ENCODE data around the gene ONECUT3.

The ONECUT3 gene

DNA sequence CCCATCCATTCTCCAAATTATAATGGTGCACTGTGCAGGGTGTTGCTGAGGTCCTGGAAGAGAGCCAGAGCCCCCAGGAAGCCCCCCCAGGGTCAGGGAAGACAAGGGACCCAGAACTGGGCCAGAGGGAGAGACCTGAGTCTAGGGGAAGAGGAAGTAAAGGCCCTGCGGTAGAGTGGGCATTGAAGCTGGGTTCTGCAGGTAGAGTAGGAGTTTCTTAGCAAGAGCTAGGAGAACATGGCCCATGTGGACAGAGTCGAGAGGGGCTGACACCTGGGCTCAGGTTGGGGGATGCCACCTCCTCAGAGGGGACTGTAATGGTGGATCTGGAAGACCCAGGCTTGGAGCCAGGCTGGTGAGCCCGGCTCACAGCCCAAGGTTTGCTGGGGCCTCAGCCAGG, 17.0 kb upstream of the ONECUT3 start:
- no peak for DNase-seq
- Histone ChIP-seq H3K36me3 (no peaks in the 10 kb centered on the region), H3K4me1 (no peaks in the 10 kb centered on the region), H3K27me3 (peaks cover 96% of the 10 kb centered on the region), H3K9me3 (no peaks in the 10 kb centered on the region; the same call in 1 of the 2 replicates), H3K4me3 (ENCODE audit: low read depth, low read length) (no peak overlapping the region)
- TF ChIP-seq, protein P1, sequence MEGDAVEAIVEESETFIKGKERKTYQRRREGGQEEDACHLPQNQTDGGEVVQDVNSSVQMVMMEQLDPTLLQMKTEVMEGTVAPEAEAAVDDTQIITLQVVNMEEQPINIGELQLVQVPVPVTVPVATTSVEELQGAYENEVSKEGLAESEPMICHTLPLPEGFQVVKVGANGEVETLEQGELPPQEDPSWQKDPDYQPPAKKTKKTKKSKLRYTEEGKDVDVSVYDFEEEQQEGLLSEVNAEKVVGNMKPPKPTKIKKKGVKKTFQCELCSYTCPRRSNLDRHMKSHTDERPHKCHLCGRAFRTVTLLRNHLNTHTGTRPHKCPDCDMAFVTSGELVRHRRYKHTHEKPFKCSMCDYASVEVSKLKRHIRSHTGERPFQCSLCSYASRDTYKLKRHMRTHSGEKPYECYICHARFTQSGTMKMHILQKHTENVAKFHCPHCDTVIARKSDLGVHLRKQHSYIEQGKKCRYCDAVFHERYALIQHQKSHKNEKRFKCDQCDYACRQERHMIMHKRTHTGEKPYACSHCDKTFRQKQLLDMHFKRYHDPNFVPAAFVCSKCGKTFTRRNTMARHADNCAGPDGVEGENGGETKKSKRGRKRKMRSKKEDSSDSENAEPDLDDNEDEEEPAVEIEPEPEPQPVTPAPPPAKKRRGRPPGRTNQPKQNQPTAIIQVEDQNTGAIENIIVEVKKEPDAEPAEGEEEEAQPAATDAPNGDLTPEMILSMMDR (IDR thresholded peaks at IDR 0.05; ENCODE audit: low read depth, low read length), result no peak

DNA sequence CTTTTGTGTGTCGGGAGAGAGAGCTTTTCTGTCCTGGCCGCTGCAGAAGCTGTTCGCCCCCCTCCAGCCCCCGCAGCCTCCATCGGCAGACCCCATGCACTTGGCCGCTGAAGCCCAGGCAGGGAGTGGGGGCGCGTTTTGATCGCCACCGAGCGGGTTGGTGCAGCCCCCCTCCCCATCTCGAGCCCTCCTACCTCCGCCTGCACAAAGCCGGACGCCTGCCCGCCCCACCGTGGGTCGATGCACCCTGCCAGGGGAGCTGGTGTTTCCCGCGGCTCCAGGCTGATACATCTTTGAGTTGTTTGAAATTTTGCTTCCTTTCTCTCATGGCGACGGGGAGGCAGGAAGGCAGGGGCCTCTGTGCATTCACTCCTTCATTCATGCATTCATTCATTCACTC, 16.4 kb upstream of the ONECUT3 start:
- Histone ChIP-seq H3K4me1 (no peaks in the 10 kb centered on the region), H3K9me3 (no peaks in the 10 kb centered on the region; the same call in 1 of the 2 replicates), H3K36me3 (no peaks in the 10 kb centered on the region), H3K27me3 (peaks cover 96% of the 10 kb centered on the region), H3K4me3 (ENCODE audit: low read depth, low read length) (no peak overlapping the region)
- DNase-seq, result no peak
- TF ChIP-seq, protein P1 (IDR thresholded peaks at IDR 0.05; ENCODE audit: low read depth, low read length), result no peak

DNA sequence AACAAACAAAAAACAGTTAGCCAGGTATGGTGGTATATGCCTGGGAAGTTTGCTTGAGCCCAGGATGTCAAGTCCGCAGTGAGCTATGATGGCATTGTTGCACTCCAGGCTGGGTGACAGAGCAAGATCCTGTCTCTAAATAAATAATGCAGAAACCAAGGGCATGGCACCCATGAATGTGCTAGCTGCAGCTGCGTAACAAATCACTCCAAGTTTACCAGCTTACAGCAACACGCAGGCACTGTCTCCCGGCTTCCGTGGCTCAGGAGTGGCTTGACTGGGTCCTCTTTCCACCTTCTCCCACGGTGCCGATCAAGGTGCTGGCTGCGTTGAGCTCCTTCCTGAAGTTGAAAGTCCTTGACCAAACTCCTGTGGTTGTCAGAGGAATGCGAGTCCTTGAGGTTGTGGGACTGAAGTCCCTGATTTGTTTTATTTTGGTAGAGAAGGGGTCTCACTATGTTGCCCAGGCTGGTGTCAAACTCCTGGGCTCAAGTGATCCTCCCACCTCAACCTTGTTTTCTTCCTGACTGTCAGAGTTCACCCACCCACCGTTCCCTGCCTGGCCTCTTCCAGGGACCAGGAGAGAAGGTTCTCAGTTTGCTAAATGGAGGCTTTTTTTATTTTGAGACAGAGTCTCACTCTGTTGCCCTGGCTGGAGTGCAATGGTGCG, 13.2 kb upstream of the ONECUT3 start:
- no peaks in the 10 kb centered on the region; the same call in 1 of the 2 replicates for H3K9me3 ChIP-seq
- no peak overlapping the region for H3K4me3 ChIP-seq (ENCODE audit: low read depth, low read length)
- DNase-seq, result no peak
- H3K36me3 ChIP-seq, result no peaks in the 10 kb centered on the region
- H3K4me1 ChIP-seq, result no peaks in the 10 kb centered on the region
- peaks cover 88% of the 10 kb centered on the region for H3K27me3 ChIP-seq
- TF ChIP-seq, protein P1 (IDR thresholded peaks at IDR 0.05; ENCODE audit: low read depth, low read length), result no peak

DNA sequence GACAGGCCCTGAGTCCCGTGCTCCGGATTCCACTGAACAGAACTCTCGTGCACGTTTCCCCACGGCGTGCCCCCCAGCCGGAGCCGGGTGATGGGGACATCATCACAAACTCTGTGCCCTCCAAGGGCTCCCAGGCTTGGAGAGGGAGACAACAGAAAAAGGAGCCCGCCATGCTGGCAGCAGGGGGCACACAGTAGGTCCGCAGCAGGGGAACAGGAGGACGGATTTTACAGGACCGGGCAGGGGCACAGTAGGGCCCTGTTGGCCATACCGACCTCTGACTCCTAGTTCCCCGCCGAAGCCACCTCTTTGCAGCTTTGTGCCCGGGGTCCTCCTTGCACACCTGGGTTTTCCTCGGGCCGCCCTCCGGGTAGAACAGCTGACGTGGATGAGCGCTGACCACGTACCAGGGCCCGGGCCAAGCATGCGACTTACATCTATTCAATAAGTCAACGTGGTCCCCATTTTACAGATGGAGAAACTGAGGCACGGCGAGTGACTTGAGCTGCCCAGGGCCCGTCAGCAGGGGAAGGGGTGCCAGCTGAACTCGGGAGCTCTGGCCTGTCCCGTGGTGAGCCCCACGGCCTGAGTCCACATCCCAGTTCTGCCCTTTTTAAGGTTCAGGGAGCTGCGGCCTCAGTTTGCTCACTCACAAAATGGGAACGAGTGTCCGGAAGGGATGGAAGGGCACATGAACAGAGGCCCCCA, 10.2 kb upstream of the ONECUT3 start:
- Histone ChIP-seq H3K27me3 (peaks cover 81% of the 10 kb centered on the region), H3K36me3 (no peaks in the 10 kb centered on the region), H3K4me1 (no peaks in the 10 kb centered on the region), H3K4me3 (ENCODE audit: low read depth, low read length) (no peak overlapping the region), H3K9me3 (no peaks in the 10 kb centered on the region)
- TF ChIP-seq, protein P1 (IDR thresholded peaks at IDR 0.05; ENCODE audit: low read depth, low read length), result no peak
- DNase-seq, result no peak

DNA sequence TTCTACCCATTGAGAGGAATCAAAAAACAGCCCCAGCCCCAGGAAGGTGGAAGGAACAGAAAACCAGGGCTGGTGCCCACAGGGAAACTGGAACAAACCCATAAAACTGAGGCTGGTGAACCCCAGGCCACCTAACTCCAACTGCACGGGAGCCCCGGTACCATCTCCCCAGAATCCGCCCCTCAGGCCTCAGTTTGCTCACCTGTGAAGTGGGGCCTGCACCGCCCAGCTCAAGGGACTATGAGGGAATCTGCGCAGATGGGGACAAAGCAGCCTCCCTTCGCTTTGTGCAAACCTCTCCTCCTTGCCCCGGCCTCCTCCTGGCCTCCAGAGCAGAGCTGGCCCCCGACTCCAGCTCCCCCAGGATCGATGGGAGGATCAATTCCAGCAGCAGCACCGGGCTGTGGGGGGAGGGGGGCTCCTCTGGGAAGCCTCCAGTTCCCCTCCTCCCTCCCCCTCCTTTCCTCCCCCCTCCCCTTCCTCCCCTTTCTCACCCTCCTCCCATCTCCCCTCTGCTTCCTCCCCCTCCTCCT, 9.1 kb upstream of the ONECUT3 start:
- DNase-seq, result no peak
- H3K4me3 ChIP-seq (ENCODE audit: low read depth, low read length), result no peak overlapping the region

More for the DNA sequence above, 9.1 kb upstream of the ONECUT3 start:
- H3K4me1 ChIP-seq, result no peaks in the 10 kb centered on the region
- no peaks in the 10 kb centered on the region for H3K36me3 ChIP-seq
- H3K27me3 ChIP-seq, result peaks cover 81% of the 10 kb centered on the region
- TF ChIP-seq, protein P1 (IDR thresholded peaks at IDR 0.05; ENCODE audit: low read depth, low read length), result no peak
- H3K9me3 ChIP-seq, result no peaks in the 10 kb centered on the region
